Adrenal gland (tissue), 12 donors: ENCODE data around the gene METTL21A. TPM values are rescaled to one million over a fixed set of nuclear protein-coding genes. Genes with fewer than 3 reads are reported as not detected.

Source experiments
- DNase-seq, 7 donors: peaks; one replicate each; pipeline ENCODE4 v3.0.0-alpha.2; 2019 to 2020
- H3K27ac ChIP-seq, 5 donors: fragments of 200-600 bp; sonication (generic) in 4 of 5; 1 replicate in 3 of 5; 2 replicates in 2 of 5; pipeline versions ENCODE4 v1.5.1 to v1.8.0; 2016 to 2020; ENCODE audit warnings: mild to moderate bottlenecking in 1 of 5
- H3K27me3 ChIP-seq: fragments of 200-600 bp; 2 replicates; pipeline ENCODE4 v1.8.0; 2021
- H3K36me3 ChIP-seq, 2 donors: fragments of 200-600 bp; replicated peaks in 1 of 2; 1 replicate in 1 of 2; 2 replicates in 1 of 2; pipeline versions ENCODE4 v1.5.1 to v1.8.0; 2018 to 2022
- H3K4me1 ChIP-seq, 2 donors: fragments of 200-600 bp; replicated peaks in 1 of 2; 1 replicate in 1 of 2; 2 replicates in 1 of 2; pipeline versions ENCODE4 v1.5.1 to v1.8.0; 2018 to 2021
- H3K4me3 ChIP-seq, 4 donors: fragments of 200-600 bp; sonication (generic) in 3 of 4; one replicate each; pipeline ENCODE4 v1.5.1; 2016 to 2018
- H3K9me3 ChIP-seq, 3 donors: fragments of 200-600 bp; sonication (generic) in 1 of 3; replicated peaks in 1 of 3; 1 replicate in 2 of 3; 2 replicates in 1 of 3; pipeline versions ENCODE4 v1.5.1 to v1.8.0; 2016 to 2021
- CTCF ChIP-seq, 6 experiments: fragments of 450-650 bp in 4 of 6; fragments of 200-600 bp in 2 of 6; sonication (generic) in 1 of 6; IDR thresholded peaks; 1 replicate in 5 of 6; 2 replicates in 1 of 6; pipeline versions ENCODE4 v1.5.1 to v1.8.0; 2016 to 2021; ENCODE audit warnings: antibody characterized with exemption in 6 of 6, mild to moderate bottlenecking in 2 of 6, moderate library complexity in 1 of 6
- POLR2A ChIP-seq, 2 donors: fragments of 450-650 bp; IDR thresholded peaks; one replicate each; pipeline ENCODE4 v1.6.1; 2017; ENCODE audit warnings: antibody characterized with exemption in 2 of 2, mild to moderate bottlenecking in 2 of 2, moderate library complexity in 1 of 2
- WGBS, 4 donors: extraction: QIAGEN DNeasy Blood & Tissue Kit in 2 of 4; methylation state at CpG; one replicate each; pipeline versions ENCODE4 v1.1.5 to v1.1.7; 2013 to 2017; 5-methylcytosine and 5-hydroxymethylcytosine counted together
- intact Hi-C, 2 donors: fragments of 100-400 bp; cut with DNase I; formaldehyde crosslinking; loops; one replicate each; pipeline versions ENCODE4 v1.14.1 to v1.15.0; 2022 to 2023
- polyA plus RNA-seq, 3 donors: library from polyadenylated mRNA; stranded (reverse); fragments of 200-250 nt in 2 of 3; fragments of 350-450 nt in 1 of 3; fragmentation: Illumina TruSeq in 1 of 3; extraction: RNeasy Lipid Tissue Mini Kit (QIAGEN cat#74804) in 1 of 3; gene quantifications; one replicate each; pipeline ENCODE4 v1.2.3, GENCODE V29; 2013 to 2014
- total RNA-seq, 9 donors: library from RNA; depleted of rRNA in 4 of 9; stranded (reverse); fragments of >200 nt in 4 of 9; fragments of 120-200 nt in 1 of 9; fragmentation: NEBNext Ultra II Directional in 1 of 9; extraction: Animal tissue kit (Norgen Biotek cat#: 25700) in 1 of 9; gene quantifications; one replicate each; pipeline versions ENCODE4 v1.1.0 to v1.2.4, GENCODE V29; 2013 to 2023
- donor health status: healthy with polysubstance abuse.
- donor health status: Bipolar disorder and iron deficiency.
- donor health status: DM: yes; HTN: yes; CAD: no.
- donor health status: DM: no; HTN: no; CAD: no.
- donor health status: DM: no; HTN: no; CAD: no.
- donor health status: DM: yes; HTN: yes; CAD: no.

Gene METTL21A
- total and polyA plus RNA-seq, 12 donors: 6.9 to 49.7 (median 13.6) TPM

GRCh38 chr2:207603486-207603885, 21.7 kb downstream of the METTL21A start:
- no peak overlapping the region for H3K27ac ChIP-seq
- TF ChIP-seq POLR2A (IDR thresholded peaks at IDR 0.05): no peak
- TF ChIP-seq CTCF (IDR thresholded peaks at IDR 0.05): no peak
- no peaks in the 10 kb centered on the region for H3K9me3 ChIP-seq
- no peak overlapping the region for H3K4me3 ChIP-seq
- H3K36me3 ChIP-seq: no peaks in the 10 kb centered on the region
- 58 to 68% (median 61%) methylated on average over 2 of the region's 2 CpGs for WGBS, 4 donors
- peaks cover 0 to 5% of the 10 kb centered on the region in 2 donors for H3K4me1 ChIP-seq
- no peak for DNase-seq
- no peaks in the 10 kb centered on the region for H3K27me3 ChIP-seq
- intact Hi-C loops: no loop called here

GRCh38 chr2:207601774-207602173, 23.4 kb downstream of the METTL21A start:
- Histone ChIP-seq H3K36me3 (peaks cover 0 to 8% of the 10 kb centered on the region in 2 donors), H3K27me3 (no peaks in the 10 kb centered on the region), H3K4me3 (no peak overlapping the region), H3K9me3 (no peaks in the 10 kb centered on the region), H3K4me1 (peaks cover 0 to 5% of the 10 kb centered on the region in 2 donors), H3K27ac (peak overlapping the region in 1 of 5 donors; percentile 8)
- 88 to 94% (median 93%) methylated on average over 1 of the region's 1 CpG for WGBS, 4 donors
- DNase-seq: no peak
- TF ChIP-seq CTCF (IDR thresholded peaks at IDR 0.05) (no peak), POLR2A (IDR thresholded peaks at IDR 0.05) (no peak)
- intact Hi-C loops: no loop called here

- Histone ChIP-seq H3K27me3 (no peaks in the 10 kb centered on the region), H3K4me1 (peaks cover 0 to 5% of the 10 kb centered on the region in 2 donors), H3K27ac (no peak overlapping the region), H3K9me3 (no peaks in the 10 kb centered on the region), H3K4me3 (no peak overlapping the region), H3K36me3 (peaks cover 0 to 8% of the 10 kb centered on the region in 2 donors)
- intact Hi-C loops: no loop called here
- no peak for DNase-seq
- TF ChIP-seq CTCF (IDR thresholded peaks at IDR 0.05) (no peak), POLR2A (IDR thresholded peaks at IDR 0.05) (no peak)
These were observed 25.0 kb downstream of the METTL21A start for GRCh38 chr2:207600231-207600630.

DNA sequence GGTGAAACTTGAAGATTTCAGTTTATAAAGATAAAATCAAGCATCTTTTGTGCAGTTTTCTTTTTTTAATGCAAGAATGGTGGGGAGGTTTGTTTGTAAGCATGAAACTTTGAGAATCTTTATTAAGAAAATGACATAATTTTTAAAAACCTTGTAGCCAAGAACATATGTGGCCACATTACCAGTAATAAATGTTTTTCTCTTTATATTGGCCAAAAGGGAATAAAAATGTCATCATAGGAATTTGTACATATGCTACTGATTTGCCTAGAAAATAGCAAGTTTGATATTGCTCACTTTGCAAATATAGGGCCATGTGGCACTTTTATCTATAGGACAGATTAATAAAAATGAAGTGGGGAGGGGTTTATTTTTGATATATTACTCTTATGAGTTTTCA, 25.6 kb downstream of the METTL21A start:
- Histone ChIP-seq H3K9me3 (no peaks in the 10 kb centered on the region), H3K4me3 (no peak overlapping the region), H3K4me1 (peaks cover 0 to 5% of the 10 kb centered on the region in 2 donors), H3K27me3 (no peaks in the 10 kb centered on the region), H3K36me3 (peaks cover 0 to 8% of the 10 kb centered on the region in 2 donors), H3K27ac (no peak overlapping the region)
- intact Hi-C loops: no loop called here
- no peak for TF ChIP-seq CTCF (IDR thresholded peaks at IDR 0.05)
- TF ChIP-seq POLR2A (IDR thresholded peaks at IDR 0.05): no peak
- DNase-seq: no peak
